ENCODE results near the gene SMAD3.

- no peak for TF ChIP-seq POLR2A (IDR thresholded peaks at IDR 0.05; ENCODE audit: borderline replicate concordance, extremely low read depth, insufficient read depth, insufficient read length)
- no peak for TF ChIP-seq RAD21 (IDR thresholded peaks at IDR 0.05; ENCODE audit: low read depth)
- TF ChIP-seq, protein P1, sequence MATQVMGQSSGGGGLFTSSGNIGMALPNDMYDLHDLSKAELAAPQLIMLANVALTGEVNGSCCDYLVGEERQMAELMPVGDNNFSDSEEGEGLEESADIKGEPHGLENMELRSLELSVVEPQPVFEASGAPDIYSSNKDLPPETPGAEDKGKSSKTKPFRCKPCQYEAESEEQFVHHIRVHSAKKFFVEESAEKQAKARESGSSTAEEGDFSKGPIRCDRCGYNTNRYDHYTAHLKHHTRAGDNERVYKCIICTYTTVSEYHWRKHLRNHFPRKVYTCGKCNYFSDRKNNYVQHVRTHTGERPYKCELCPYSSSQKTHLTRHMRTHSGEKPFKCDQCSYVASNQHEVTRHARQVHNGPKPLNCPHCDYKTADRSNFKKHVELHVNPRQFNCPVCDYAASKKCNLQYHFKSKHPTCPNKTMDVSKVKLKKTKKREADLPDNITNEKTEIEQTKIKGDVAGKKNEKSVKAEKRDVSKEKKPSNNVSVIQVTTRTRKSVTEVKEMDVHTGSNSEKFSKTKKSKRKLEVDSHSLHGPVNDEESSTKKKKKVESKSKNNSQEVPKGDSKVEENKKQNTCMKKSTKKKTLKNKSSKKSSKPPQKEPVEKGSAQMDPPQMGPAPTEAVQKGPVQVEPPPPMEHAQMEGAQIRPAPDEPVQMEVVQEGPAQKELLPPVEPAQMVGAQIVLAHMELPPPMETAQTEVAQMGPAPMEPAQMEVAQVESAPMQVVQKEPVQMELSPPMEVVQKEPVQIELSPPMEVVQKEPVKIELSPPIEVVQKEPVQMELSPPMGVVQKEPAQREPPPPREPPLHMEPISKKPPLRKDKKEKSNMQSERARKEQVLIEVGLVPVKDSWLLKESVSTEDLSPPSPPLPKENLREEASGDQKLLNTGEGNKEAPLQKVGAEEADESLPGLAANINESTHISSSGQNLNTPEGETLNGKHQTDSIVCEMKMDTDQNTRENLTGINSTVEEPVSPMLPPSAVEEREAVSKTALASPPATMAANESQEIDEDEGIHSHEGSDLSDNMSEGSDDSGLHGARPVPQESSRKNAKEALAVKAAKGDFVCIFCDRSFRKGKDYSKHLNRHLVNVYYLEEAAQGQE (IDR thresholded peaks at IDR 0.05; ENCODE audit: low read depth), result no peak
- no peak for TF ChIP-seq EZH2 (IDR thresholded peaks at IDR 0.05)
- no peak for TF ChIP-seq JUND (IDR thresholded peaks at IDR 0.05)
- TF ChIP-seq CTCF (IDR thresholded peaks at IDR 0.05 in 2 of 3, conservative IDR thresholded peaks at IDR 0.05 in 1 of 3; ENCODE audit: borderline replicate concordance in 1 of 3, insufficient read depth in 1 of 3, low read depth in 2 of 3, low read length in 2 of 3), result no peak
- TF ChIP-seq, protein P2, sequence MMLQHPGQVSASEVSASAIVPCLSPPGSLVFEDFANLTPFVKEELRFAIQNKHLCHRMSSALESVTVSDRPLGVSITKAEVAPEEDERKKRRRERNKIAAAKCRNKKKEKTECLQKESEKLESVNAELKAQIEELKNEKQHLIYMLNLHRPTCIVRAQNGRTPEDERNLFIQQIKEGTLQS (IDR thresholded peaks at IDR 0.05), result no peak
- no peak for TF ChIP-seq EZH2phosphoT487 (IDR thresholded peaks at IDR 0.05; ENCODE audit: borderline replicate concordance)
- no peak for TF ChIP-seq SIN3A (IDR thresholded peaks at IDR 0.05; ENCODE audit: low read depth)
- TF ChIP-seq ZBTB33 (IDR thresholded peaks at IDR 0.05; ENCODE audit: extremely low read depth, insufficient replicate concordance, low read length), result no peak
- no peak for TF ChIP-seq POLR2AphosphoS5 (IDR thresholded peaks at IDR 0.05; ENCODE audit: low read depth, low read length)
These were observed 48.1 kb upstream of the SMAD3 start for GRCh38 chr15:67017311-67017710.
